OCI-LY3 (cell line): ENCODE measurements around the gene SLC24A2.
"Not testable (repeated sequence)": the region's sequence is repeated elsewhere in the genome, so short reads cannot be mapped to it uniquely, and the experiment has no call there.

ENCODE experiments used
- CTCF ChIP-seq: fragments of 200-600, 300-600 bp; sonication (generic); IDR thresholded peaks from 2 replicates; pipeline ENCODE4 v1.5.1; 2014; ENCODE audit warnings: antibody characterized with exemption, low read length, low read depth
- EZH2phosphoT487 ChIP-seq: fragments of 200-600 bp; shearing (Covaris generic); IDR thresholded peaks from 2 replicates; pipeline ENCODE4 v1.6.1; 2018; ENCODE audit warnings: antibody characterized with exemption, mixed run types, low read depth

GRCh38 chr9:19833331-19833730 lies 44.5 kb upstream of the SLC24A2 start:
- TF ChIP-seq EZH2phosphoT487, CTCF: not testable (repeated sequence)
